ENCODE data around the gene CORO2B. TPM values are rescaled to one million over a fixed set of nuclear protein-coding genes. Genes with fewer than 3 reads are reported as not detected.

Gene CORO2B
- total RNA-seq, 1 experiment from 2014 or later = 0.14 TPM

DNA sequence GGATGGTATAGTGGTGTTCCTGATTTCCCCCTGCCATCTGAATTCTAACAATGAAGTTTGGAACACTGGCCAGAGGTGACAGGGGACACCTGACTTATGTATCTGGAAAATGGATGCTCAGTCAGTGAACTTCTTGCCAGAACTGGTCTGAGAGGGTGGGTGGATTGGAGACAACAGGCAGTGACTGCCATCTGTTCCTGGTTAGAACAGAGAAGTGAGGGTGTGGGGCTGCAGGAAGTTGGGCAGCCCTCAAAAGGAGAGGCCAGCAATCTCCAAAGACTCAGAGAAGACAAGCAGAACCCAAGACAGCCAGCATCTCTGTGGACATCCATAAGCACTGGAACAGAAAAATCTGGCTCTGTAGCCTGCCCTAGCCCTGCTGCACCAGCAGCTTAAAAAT is 191.4 kb downstream of the CORO2B start:
- Mint-ChIP-seq H3K27ac (ENCODE audit: unreplicated experiment) (no peak overlapping the region), H3K36me3 (ENCODE audit: insufficient read depth, unreplicated experiment) (peaks cover 6% of the 10 kb centered on the region), H3K9me3 (ENCODE audit: low read depth, unreplicated experiment) (peaks cover 4% of the 10 kb centered on the region), H3K27me3 (ENCODE audit: unreplicated experiment) (peaks cover 18% of the 10 kb centered on the region), H3K4me1 (ENCODE audit: low read depth, unreplicated experiment) (peaks cover 10% of the 10 kb centered on the region), H3K4me3 (ENCODE audit: low read depth, unreplicated experiment) (no peak overlapping the region)
- DNase-seq = no peak
- no TSS peak for BruUV-seq (replicated peaks)
- TF ChIP-seq, protein P1, sequence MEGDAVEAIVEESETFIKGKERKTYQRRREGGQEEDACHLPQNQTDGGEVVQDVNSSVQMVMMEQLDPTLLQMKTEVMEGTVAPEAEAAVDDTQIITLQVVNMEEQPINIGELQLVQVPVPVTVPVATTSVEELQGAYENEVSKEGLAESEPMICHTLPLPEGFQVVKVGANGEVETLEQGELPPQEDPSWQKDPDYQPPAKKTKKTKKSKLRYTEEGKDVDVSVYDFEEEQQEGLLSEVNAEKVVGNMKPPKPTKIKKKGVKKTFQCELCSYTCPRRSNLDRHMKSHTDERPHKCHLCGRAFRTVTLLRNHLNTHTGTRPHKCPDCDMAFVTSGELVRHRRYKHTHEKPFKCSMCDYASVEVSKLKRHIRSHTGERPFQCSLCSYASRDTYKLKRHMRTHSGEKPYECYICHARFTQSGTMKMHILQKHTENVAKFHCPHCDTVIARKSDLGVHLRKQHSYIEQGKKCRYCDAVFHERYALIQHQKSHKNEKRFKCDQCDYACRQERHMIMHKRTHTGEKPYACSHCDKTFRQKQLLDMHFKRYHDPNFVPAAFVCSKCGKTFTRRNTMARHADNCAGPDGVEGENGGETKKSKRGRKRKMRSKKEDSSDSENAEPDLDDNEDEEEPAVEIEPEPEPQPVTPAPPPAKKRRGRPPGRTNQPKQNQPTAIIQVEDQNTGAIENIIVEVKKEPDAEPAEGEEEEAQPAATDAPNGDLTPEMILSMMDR (IDR thresholded peaks at IDR 0.05; ENCODE audit: unreplicated experiment) = no peak
- intact Hi-C loops (cut with micrococcal nuclease; ENCODE audit: unreplicated experiment) = no loop called here
- CTCF ChIA-PET = interaction anchor here (0.7 kb wide), 1 partner anchor 592 kb away, joined by 6 read pairs; no protein-coding TSS in a partner anchor

DNA sequence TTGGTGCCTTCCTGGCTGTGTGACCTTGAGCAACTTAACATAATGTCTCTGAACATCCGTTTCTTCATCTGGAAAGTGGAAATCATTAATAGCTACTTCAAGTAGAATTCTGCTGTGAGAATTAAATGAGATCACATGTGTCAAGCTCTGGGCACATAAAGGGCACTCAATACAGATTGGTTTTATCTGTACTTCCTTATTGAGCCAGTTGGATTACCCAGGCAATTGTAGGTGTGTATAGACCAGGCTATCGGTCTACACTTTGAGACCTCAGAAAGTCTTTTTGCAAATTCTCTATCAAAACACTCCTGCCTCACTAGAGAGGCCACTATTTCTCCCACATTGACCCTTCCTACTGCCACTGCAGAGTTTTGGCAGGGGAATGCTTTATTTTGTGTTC is 194.2 kb downstream of the CORO2B start:
- Mint-ChIP-seq H3K9me3 (ENCODE audit: low read depth, unreplicated experiment) (peaks cover 4% of the 10 kb centered on the region), H3K4me1 (ENCODE audit: low read depth, unreplicated experiment) (peaks cover 9% of the 10 kb centered on the region), H3K36me3 (ENCODE audit: insufficient read depth, unreplicated experiment) (peaks cover 17% of the 10 kb centered on the region), H3K27ac (ENCODE audit: unreplicated experiment) (no peak overlapping the region), H3K27me3 (ENCODE audit: unreplicated experiment) (peaks cover 18% of the 10 kb centered on the region), H3K4me3 (ENCODE audit: low read depth, unreplicated experiment) (no peak overlapping the region)
- DNase-seq = no peak
- no TSS peak for BruUV-seq (replicated peaks)
- TF ChIP-seq, protein P1 (IDR thresholded peaks at IDR 0.05; ENCODE audit: unreplicated experiment) = no peak
- CTCF ChIA-PET = interaction anchor here (1.2 to 1.5 kb wide), 2 partner anchors 19 to 23 kb away, joined by 5 read pairs; no protein-coding TSS in a partner anchor
- intact Hi-C loops (cut with micrococcal nuclease; ENCODE audit: unreplicated experiment) = no loop called here

DNA sequence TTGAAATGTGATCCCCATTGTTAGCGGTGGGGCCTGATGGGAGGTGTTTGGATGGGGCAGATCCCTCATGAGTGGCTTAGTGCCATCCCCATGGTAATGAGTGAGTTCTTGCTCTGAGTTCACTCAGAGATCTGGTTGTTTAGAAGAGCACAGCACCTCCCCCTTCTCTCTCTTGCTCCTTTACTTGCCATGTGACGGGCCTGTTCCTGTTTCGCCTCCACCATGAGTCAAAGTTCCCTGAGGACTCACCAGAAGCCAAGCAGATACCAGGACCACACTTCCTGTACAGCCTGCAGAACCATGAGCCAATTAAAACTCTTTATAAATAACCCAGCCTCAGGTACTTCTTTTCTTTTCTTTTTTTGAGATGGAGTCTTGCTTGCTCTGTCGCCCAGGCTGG is 195.3 kb downstream of the CORO2B start:
- intact Hi-C loops (cut with micrococcal nuclease; ENCODE audit: unreplicated experiment) = no loop called here
- DNase-seq = no peak
- CTCF ChIA-PET = interaction anchor here (1.2 kb wide), 1 partner anchor 24 kb away, joined by 5 read pairs; no protein-coding TSS in a partner anchor
- peaks cover 4% of the 10 kb centered on the region for H3K9me3 Mint-ChIP-seq (ENCODE audit: low read depth, unreplicated experiment)
- no peak overlapping the region for H3K4me3 Mint-ChIP-seq (ENCODE audit: low read depth, unreplicated experiment)
- H3K36me3 Mint-ChIP-seq (ENCODE audit: insufficient read depth, unreplicated experiment) = peaks cover 23% of the 10 kb centered on the region
- no peaks in the 10 kb centered on the region for H3K4me1 Mint-ChIP-seq (ENCODE audit: low read depth, unreplicated experiment)
- no TSS peak for BruUV-seq (replicated peaks)
- TF ChIP-seq, protein P1 (IDR thresholded peaks at IDR 0.05; ENCODE audit: unreplicated experiment) = no peak
- peaks cover 18% of the 10 kb centered on the region for H3K27me3 Mint-ChIP-seq (ENCODE audit: unreplicated experiment)
- H3K27ac Mint-ChIP-seq (ENCODE audit: unreplicated experiment) = no peak overlapping the region

DNA sequence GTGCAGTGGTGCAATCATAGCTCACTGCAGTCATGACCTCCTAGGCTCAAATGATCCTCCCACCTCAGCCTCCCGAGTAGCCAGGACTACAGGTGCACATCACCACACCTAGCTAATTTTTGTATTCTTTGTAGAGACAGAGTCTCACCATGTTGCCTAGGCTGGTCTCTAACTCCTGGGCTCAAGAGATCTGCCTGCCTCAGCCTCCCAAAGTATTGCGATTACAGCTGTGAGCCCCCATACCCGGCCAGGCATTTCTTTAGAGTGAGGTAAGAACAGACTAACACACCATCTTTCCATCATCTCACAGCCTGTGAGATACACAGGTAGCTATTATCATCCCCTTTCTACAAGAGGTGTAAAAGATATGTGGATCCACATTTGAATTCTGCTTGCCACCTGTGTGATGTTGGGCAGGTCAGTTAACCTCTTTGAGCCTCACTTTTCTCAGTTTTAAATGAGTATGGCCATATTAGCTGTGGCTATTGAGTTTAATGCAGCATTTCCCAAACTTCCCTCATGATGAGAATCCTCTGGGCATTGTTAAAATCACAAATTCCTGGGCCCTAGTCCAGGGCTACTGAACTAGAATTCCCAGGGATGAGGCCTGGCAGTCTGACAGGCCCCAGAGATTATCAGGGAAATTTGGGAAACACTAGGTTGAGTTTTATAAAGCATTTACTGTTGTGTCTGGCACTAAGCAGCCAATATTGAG is 195.9 kb downstream of the CORO2B start:
- no TSS peak for BruUV-seq (replicated peaks)
- CTCF ChIA-PET = no interaction called here
- intact Hi-C loops (cut with micrococcal nuclease; ENCODE audit: unreplicated experiment) = no loop called here
- Mint-ChIP-seq H3K27me3 (ENCODE audit: unreplicated experiment) (peaks cover 18% of the 10 kb centered on the region), H3K36me3 (ENCODE audit: insufficient read depth, unreplicated experiment) (peaks cover 28% of the 10 kb centered on the region), H3K4me3 (ENCODE audit: low read depth, unreplicated experiment) (no peak overlapping the region), H3K4me1 (ENCODE audit: low read depth, unreplicated experiment) (no peaks in the 10 kb centered on the region), H3K27ac (ENCODE audit: unreplicated experiment) (no peak overlapping the region), H3K9me3 (ENCODE audit: low read depth, unreplicated experiment) (peaks cover 4% of the 10 kb centered on the region)
- TF ChIP-seq, protein P1 (IDR thresholded peaks at IDR 0.05; ENCODE audit: unreplicated experiment) = no peak
- no peak for DNase-seq

Data from Calu3 (cell line).